HG02973 (cell line): ENCODE measurements around the gene ZNF267.
"Not testable (repeated sequence)": the region's sequence is repeated elsewhere in the genome, so short reads cannot be mapped to it uniquely, and the experiment has no call there.

ENCODE experiments used
- ATAC-seq: cut with Tn5 transposase; IDR thresholded peaks from one replicate; pipeline ENCODE4 v1.9.1; 2021; ENCODE audit warnings: moderate library complexity; ENCODE audit not compliant: unreplicated experiment

Gene ZNF267

GRCh38 chr16:31877876-31878642 lies 4.5 kb downstream of the ZNF267 start:
- ATAC-seq = no peak

GRCh38 chr16:31879937-31880321 lies 6.3 kb downstream of the ZNF267 start:
- ATAC-seq = no peak

GRCh38 chr16:31880322-31880979 lies 6.8 kb downstream of the ZNF267 start:
- ATAC-seq = peak; percentile 55

GRCh38 chr16:31886227-31886626 lies 12.6 kb downstream of the ZNF267 start:
- ATAC-seq = no peak

GRCh38 chr16:31888735-31889134 lies 15.1 kb downstream of the ZNF267 start:
- no peak for ATAC-seq

GRCh38 chr16:31892111-31892510 lies 18.5 kb downstream of the ZNF267 start:
- not testable (repeated sequence) for ATAC-seq

GRCh38 chr16:31893824-31894223 lies 20.2 kb downstream of the ZNF267 start:
- no peak for ATAC-seq

- no peak for ATAC-seq
Measured at GRCh38 chr16:31897283-31897682, 23.7 kb downstream of the ZNF267 start.

GRCh38 chr16:31899505-31899904 lies 25.9 kb downstream of the ZNF267 start:
- no peak for ATAC-seq

GRCh38 chr16:31904571-31904970 lies 31.0 kb downstream of the ZNF267 start:
- not testable (repeated sequence) for ATAC-seq

- no peak for ATAC-seq
Measured at GRCh38 chr16:31913668-31914067, 40.1 kb downstream of the ZNF267 start.

GRCh38 chr16:31916056-31916488 lies 42.5 kb downstream of the ZNF267 start:
- ATAC-seq = no peak

GRCh38 chr16:31920373-31920772 lies 46.8 kb downstream of the ZNF267 start:
- ATAC-seq = no peak

- not testable (repeated sequence) for ATAC-seq
Measured at GRCh38 chr16:31951806-31952205, 78.2 kb downstream of the ZNF267 start.

GRCh38 chr16:31952206-31952605 lies 78.6 kb downstream of the ZNF267 start:
- not testable (repeated sequence) for ATAC-seq

- not testable (repeated sequence) for ATAC-seq
Measured at GRCh38 chr16:31956221-31956620, 82.6 kb downstream of the ZNF267 start.

- not testable (repeated sequence) for ATAC-seq
Measured at GRCh38 chr16:31960186-31960910, 86.7 kb downstream of the ZNF267 start.
